Neural cell (in vitro differentiated cells): ENCODE results near the gene ANKRD13C.
"Not testable (repeated sequence)": the region's sequence is repeated elsewhere in the genome, so short reads cannot be mapped to it uniquely, and the experiment has no call there.

Experiments
- EZH2 ChIP-seq: fragments of 200-600, 300-800 bp; shearing (Covaris generic), sonication (generic); IDR thresholded peaks from 2 replicates; pipeline ENCODE4 v1.6.1; 2014; ENCODE audit warnings: antibody characterized with exemption, low read length, borderline replicate concordance, mild to moderate bottlenecking; ENCODE audit not compliant: insufficient read depth, poor library complexity, severe bottlenecking
- POLR2AphosphoS5 ChIP-seq: IDR thresholded peaks from 2 replicates; pipeline ENCODE4 v1.6.1; 2012
- SMC3 ChIP-seq: fragments of 450-650 bp; conservative IDR thresholded peaks from 2 replicates; pipeline ENCODE4 v1.6.1; 2014; ENCODE audit warnings: antibody characterized with exemption, mild to moderate bottlenecking, moderate library complexity; ENCODE audit not compliant: poor library complexity
- TAF1 ChIP-seq: IDR thresholded peaks from 2 replicates; pipeline ENCODE4 v1.6.1; 2012; ENCODE audit warnings: low read depth
- TF ChIP-seq, protein P1 (sequence below): fragments of 450-650 bp; IDR thresholded peaks from 2 replicates; pipeline ENCODE4 v1.5.1; 2014; ENCODE audit warnings: antibody characterized with exemption, mild to moderate bottlenecking, moderate library complexity; ENCODE audit not compliant: poor library complexity, severe bottlenecking

DNA sequence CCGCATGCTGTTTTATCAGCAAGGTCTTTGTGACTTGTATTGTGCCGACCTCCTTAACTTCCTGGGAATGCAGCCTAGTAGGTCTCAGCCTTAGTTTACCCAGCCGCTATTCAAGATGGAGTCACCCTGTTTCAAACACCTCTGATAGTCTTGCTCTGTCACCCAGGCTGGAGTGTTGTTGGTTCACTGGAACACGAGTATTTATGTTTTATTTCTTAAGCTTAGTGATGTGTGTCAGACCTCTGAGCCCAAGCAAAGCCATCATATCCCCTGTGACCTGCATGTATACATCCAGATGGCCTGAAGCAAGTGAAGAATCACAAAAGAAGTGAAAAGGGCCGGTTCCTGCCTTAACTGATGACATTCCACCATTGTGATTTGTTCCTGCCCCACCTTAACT is 12.9 kb upstream of the ANKRD13C start:
- TF ChIP-seq, protein P1, sequence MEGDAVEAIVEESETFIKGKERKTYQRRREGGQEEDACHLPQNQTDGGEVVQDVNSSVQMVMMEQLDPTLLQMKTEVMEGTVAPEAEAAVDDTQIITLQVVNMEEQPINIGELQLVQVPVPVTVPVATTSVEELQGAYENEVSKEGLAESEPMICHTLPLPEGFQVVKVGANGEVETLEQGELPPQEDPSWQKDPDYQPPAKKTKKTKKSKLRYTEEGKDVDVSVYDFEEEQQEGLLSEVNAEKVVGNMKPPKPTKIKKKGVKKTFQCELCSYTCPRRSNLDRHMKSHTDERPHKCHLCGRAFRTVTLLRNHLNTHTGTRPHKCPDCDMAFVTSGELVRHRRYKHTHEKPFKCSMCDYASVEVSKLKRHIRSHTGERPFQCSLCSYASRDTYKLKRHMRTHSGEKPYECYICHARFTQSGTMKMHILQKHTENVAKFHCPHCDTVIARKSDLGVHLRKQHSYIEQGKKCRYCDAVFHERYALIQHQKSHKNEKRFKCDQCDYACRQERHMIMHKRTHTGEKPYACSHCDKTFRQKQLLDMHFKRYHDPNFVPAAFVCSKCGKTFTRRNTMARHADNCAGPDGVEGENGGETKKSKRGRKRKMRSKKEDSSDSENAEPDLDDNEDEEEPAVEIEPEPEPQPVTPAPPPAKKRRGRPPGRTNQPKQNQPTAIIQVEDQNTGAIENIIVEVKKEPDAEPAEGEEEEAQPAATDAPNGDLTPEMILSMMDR, result not testable (repeated sequence)
- TF ChIP-seq SMC3, TAF1, EZH2, POLR2AphosphoS5: not testable (repeated sequence)
